Fibroblast of gingiva (primary cell): ENCODE data around the gene CLBA1.

Experiments
- DNase-seq: peaks from one replicate; pipeline ENCODE4 v3.0.0-alpha.2; 2011; ENCODE audit warnings: low read depth

CLBA1 gene

DNA sequence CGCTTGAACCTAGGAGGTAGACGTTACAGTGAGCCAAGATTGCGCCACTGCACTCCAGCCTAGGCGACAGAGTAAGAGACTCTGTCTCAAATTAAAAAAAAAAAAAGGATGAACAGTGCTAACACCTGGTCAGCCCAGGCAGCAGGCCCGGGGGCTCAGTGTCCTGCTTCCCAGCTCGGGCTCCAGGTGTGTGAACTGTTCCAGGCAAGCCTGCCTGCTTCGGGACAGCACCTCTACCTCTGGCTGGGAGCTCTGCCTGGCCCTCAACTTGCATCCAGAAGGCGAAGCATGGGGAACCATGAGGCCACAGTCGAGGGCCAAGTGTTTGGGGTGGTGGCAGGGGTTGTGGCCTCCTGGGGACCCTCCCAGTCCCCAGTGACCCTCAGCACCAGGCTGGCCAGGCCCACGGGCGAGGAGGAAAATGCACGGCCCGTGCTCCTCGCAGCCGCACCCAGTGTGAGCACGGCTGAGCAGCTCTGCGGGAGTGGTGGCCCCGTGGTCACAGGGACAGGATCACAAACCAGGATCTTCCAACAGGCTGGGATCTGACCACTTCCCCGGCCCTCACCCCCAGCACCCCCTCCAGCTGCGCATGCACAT, 19.8 kb downstream of the CLBA1 start:
- no peak for DNase-seq

DNA sequence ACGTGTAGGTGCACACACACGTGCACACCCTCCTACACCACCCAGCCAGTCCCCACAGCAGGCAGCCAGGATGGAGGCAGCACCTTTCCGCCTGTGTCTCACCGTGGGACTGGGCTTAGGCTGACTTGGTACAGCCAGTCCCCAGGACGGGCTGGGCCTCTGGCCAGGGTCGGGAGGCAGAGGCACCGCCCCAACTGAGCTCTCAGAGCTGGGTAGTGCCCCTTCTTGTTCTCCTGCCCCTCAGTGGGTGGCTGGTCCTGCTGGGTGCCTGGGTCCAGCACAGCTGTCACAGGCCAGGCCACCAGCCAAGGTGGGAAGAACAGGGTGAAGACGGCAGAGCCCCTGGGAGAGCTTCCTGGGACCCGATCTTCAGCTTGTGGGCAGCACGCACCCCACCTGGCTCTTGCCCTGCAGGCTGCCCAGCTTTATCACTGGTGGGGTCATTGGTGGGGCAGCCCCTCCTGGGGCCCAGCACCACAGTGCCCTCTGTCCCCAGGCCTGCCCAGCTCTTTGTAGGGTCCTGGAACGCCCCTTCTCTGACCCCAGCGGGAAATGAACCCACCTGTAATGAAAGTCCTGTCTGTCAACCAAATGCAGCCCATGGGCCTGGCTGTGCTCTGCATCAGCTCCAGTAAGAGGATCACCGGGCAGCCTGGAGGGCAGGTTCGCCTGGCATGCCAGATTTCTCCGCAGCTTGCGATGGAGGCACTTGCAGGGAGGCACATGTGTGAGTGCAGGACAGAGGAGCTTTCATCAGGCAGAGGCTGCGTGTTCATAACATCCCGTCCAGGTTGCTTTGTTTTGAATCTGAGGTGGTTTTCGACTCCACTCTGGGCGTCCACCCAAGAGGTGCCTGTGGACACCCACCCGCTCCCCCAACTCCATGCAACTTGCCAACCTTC, 20.6 kb downstream of the CLBA1 start:
- no peak for DNase-seq

DNA sequence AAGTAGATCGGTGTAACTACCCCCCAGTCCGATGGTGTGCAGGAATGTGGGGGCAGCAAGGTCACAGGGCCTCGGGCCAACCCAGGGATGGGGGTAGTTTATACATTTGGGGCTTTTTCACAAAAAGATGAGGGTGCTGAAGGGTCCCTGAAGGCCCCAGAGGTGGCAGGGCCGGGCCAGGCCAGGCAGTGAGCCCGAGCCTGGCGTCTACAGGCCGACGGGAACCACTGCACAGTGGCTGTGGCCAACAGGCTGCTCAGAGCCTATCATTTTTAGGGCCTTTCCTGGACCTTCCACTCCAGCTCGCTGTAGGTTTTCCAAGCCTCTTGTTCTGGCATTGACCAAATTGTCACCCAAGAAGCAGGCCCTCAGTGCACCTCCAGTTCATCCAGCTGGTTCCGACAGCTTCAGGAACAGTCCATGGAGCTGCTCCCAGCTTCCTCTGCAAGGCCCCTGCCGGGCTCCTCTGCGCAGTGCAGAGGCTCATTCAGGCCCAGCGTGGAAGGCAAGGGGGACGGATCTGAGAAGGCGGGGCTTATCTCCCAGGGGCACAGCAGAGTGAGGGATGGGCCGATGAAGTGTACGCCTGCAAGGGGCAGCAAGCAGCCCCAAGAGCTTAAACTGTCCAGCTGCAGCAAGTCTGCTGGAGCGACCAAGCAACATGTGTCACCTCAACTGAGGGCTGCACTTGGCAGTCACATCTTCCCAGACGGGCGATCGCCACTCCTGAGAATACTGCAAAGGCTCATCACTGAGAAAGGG, 21.4 kb downstream of the CLBA1 start:
- DNase-seq, result no peak

DNA sequence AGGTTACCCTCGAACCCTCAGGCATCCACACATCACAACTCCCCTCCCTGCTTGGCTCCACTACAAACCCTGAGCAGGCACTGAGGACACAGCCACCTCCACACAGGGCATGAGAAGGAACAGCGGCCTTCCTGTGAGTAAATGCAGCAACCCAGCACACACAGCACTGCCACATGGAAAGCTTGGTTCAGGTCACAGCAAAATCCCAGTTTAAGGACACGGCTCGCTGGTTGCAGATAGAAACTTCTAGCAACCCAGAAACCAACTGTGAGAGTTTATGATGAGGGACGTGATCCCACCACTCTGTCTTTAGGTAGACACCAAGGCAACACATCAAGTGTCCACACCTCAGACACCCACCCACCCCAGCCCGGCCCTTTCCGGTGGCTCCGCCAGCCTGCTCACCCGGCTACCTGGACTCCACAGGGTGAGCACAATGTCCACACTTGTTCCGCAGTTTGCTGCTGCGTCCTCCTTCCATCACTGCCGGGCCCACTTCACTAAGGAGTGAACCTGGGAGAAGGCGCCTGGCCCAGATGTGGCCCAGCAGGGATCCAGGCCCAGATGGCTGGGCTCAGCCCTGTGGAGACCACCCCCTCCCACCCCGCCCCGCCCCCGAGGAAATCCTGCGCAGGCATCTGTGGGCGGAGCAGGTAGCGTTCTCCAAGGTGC, 22.1 kb downstream of the CLBA1 start:
- no peak for DNase-seq

- no peak for DNase-seq
These were observed 24.5 kb downstream of the CLBA1 start for GRCh38 chr14:105010106-105010505.

DNA sequence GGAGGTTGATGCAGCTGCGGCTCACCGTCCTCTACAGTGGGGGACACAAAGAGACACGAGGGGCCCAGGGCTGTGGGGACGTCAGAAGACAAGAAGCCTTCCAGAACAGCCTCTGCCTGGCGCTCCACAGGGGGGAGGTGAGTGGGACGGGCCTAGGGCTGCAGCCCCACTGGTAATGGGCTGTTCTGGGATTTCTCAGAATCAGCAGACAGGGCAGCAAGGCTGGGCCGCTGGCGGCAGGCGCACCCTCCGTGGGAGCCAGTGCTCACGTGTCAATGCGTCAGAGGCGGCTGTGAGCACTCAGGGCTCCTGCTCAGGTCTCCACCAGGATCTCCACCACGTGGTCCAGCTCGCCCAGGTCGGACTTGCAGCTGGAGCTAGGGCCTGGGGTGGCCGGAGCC, 25.3 kb downstream of the CLBA1 start:
- DNase-seq, result no peak

DNA sequence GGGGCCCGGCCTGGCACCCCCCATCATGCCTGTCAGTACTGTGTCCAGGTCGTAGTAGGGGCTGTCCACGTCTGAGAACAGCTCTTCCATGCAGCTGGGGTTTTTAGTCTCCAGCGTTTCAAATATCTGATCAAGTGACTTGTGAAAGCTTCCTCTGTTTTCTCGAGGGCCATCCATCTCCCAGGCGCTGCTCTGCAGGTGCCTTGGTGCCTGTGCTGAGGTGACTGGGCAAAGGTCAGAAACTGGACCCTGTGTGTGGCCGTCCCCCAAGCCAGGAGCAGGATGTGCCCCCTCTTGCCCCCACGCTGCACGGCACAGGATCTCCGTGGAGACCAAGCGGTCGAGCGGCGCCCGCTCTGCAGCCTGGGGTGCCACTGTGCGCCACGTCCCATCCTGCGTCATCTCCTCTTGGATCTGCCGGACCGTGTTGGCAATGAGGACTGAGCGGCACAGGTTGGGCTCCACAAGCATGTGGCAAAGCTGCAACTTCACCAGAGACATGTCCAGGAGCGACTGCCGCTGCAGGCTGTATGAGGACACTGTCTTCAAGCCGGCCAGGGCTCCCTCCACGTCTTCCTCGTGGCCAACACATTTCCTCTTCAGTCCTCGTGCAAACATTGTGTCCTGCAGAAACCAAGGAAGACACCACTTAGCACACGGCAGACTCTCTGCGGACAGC, 25.9 kb downstream of the CLBA1 start:
- no peak for DNase-seq

- DNase-seq, result peak; percentile 45
These were observed 26.8 kb downstream of the CLBA1 start for GRCh38 chr14:105012171-105012985.

GRCh38 chr14:105013150-105013785, 27.7 kb downstream of the CLBA1 start:
- peak; percentile 54 for DNase-seq

DNA sequence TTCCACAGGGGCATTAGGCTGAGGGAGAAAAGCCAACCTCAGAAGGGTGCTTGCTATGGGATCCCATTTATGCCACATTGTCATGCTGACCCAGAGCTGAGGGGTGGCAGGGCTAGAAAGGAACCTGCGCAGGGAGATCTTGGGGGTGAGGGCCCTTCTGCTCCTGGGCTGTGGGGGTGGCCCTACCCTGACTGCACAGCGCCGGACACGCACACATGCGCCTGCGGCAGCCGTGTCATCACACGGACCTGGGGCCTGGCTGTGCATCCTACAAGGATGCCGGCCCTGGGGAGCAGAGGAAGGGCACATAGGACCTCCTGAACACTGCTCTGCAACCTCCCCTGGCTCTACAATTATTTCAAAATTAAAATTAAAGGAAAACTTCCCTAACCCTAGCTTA, 28.4 kb downstream of the CLBA1 start:
- DNase-seq, result no peak

- DNase-seq, result no peak
These were observed 29.0 kb downstream of the CLBA1 start for GRCh38 chr14:105014631-105015030.

DNA sequence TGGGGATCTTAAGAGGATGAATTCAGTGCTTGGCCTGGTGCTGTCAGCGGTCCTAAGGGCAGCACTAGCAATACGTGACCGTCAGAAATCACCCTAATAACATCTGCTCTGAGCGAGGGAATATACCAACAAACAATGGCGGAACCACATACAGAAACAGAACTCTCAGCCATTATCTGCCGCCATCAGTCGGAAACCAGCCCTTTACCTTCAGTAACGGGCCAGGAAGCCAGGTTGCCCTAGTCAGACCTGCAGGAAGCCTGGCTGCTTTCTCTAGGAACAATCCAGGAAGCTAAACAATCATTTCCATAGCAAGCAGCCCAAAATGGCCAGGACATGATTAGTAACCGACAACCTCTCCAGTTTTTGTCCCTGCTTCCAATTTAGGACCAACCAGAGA, 29.7 kb downstream of the CLBA1 start:
- DNase-seq, result no peak

GRCh38 chr14:105015905-105016304, 30.3 kb downstream of the CLBA1 start:
- no peak for DNase-seq

- DNase-seq, result no peak
These were observed 32.8 kb downstream of the CLBA1 start for GRCh38 chr14:105018414-105018813.

- DNase-seq, result no peak
These were observed 34.5 kb downstream of the CLBA1 start for GRCh38 chr14:105019861-105020814.

GRCh38 chr14:105020815-105021655, 35.4 kb downstream of the CLBA1 start, which contains the start of gene CDCA4:
Gene CDCA4, minus strand, starts transcription at chr14:105021083. Its CDS starts 9,154 bp downstream, at chr14:105011929.
- DNase-seq, result peak; percentile 92

DNA sequence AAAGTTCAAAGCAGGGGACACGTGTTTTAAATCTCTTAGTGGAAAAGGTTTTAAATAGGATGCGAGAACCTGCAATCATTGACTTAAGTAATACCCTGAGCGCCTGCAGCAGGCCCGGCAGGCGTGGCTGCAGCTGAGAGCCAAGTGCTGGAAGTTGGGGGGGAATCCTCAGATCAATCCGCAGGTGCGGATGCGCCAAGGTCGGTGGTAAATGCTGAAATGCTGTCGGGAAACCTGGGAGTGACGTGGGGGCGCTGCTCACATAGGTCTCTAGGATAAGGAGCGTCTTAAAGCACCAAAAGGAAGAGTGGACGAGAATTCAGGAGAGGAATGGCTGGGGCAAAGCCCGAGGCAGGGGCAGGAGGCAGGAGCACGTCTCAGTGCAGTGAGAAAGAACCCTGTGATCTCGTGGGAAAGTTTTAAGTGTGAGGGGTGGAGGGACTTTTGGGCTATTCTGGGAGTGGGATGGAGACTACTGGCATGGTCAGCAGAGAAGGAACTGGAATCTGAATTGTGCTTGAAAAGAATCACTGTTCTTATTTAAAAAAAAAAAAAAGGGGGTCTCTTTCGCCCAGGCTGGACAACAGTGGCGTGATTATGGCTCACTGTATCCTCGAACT, 36.2 kb downstream of the CLBA1 start:
- peak; percentile 27 for DNase-seq

GRCh38 chr14:105022276-105022670, 36.7 kb downstream of the CLBA1 start:
- no peak for DNase-seq
